Ovary (tissue), 3 donors: ENCODE data around the gene RILPL2.

ENCODE experiments used
- CTCF ChIP-seq, 3 donors: fragments of 450-650 bp in 2 of 3; fragments of 200-600 bp in 1 of 3; IDR thresholded peaks; one replicate each; pipeline versions ENCODE4 v1.5.1 to v1.8.0; 2016 to 2022; ENCODE audit warnings: antibody characterized with exemption in 3 of 3, mild to moderate bottlenecking in 1 of 3
- EP300 ChIP-seq: sonication (generic); formaldehyde crosslinking; IDR thresholded peaks from one replicate; pipeline ENCODE4 v1.6.1; 2017; ENCODE audit warnings: antibody characterized with exemption
- POLR2A ChIP-seq: fragments of 450-650 bp; IDR thresholded peaks from one replicate; pipeline ENCODE4 v1.6.1; 2017; ENCODE audit warnings: antibody characterized with exemption, mild to moderate bottlenecking, moderate library complexity
- donor health status: DM: no; HTN: no; CAD: no.

- TF ChIP-seq EP300, result no peak
- no peak for TF ChIP-seq CTCF (IDR thresholded peaks at IDR 0.05)
- no peak for TF ChIP-seq POLR2A
Measured at GRCh38 chr12:123389560-123390351, 46.7 kb downstream of the RILPL2 start.
